Measurements from ENCODE around the gene HAP1. TPM values are rescaled to one million over a fixed set of nuclear protein-coding genes. Genes with fewer than 3 reads are reported as not detected.

Gene HAP1, protein sequence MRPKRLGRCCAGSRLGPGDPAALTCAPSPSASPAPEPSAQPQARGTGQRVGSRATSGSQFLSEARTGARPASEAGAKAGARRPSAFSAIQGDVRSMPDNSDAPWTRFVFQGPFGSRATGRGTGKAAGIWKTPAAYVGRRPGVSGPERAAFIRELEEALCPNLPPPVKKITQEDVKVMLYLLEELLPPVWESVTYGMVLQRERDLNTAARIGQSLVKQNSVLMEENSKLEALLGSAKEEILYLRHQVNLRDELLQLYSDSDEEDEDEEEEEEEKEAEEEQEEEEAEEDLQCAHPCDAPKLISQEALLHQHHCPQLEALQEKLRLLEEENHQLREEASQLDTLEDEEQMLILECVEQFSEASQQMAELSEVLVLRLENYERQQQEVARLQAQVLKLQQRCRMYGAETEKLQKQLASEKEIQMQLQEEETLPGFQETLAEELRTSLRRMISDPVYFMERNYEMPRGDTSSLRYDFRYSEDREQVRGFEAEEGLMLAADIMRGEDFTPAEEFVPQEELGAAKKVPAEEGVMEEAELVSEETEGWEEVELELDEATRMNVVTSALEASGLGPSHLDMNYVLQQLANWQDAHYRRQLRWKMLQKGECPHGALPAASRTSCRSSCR
- 2.2 and 2.5 TPM in 2 replicates for total RNA-seq (2021)
- long read RNA-seq, partial matches to known transcripts = 0 of 3 reads
- long read RNA-seq, other reads (novel, unspliced or antisense) = 3 of 3 reads

DNA sequence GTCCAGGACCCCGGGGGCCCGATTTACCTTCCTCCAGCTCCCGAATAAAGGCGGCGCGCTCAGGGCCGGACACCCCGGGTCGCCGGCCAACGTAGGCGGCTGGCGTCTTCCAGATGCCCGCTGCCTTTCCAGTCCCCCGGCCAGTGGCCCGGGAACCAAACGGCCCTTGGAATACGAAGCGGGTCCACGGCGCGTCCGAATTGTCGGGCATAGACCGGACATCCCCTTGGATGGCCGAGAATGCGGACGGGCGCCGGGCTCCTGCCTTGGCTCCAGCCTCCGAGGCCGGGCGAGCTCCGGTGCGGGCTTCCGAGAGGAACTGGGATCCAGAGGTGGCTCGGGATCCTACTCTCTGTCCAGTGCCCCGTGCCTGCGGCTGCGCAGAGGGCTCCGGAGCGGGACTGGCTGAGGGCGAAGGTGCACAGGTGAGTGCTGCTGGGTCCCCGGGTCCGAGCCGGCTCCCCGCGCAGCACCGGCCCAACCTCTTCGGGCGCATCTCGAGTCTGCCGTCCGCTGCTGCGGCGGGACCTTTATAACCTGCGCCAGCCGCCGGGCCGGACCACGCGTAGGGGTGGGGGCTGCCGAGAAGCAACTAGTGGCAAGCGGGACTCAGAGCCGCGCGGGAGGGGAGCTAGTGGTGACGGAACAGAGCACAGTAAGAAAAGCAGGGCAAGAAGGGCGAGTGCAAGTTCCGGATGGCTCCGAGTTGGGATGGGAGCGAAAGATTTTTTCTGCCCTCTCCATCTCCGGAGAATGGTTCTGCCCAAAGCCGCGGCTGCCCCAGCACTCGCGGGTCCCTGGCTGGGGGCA is at the start of gene HAP1:
Gene HAP1 (minus strand): TSS at position 505 of the 810 bp plus-strand sequence. CDS start 9 bp downstream, at position 496.
- peaks cover 12 to 46% of the 10 kb centered on the region in 2 experiments for H3K4me1 Mint-ChIP-seq
- Histone ChIP-seq H3K18ac (ENCODE audit: insufficient read length, low read depth, low read length) (peak within 1 kb of the TSS; percentile 98), H3K9ac (ENCODE audit: extremely low read depth, insufficient read length, low read length) (peak within 1 kb of the TSS; percentile 85), H4K8ac (replicated peaks; ENCODE audit: insufficient read length, low read depth, low read length) (no peak within 1 kb of the TSS), H2AK5ac (ENCODE audit: insufficient read length, low read length) (no peak within 1 kb of the TSS), H3K27ac (ENCODE audit: insufficient read length, low read depth, low read length) (no peak within 1 kb of the TSS), H2AFZ (ENCODE audit: low read length) (peak within 1 kb of the TSS; percentile 46), H3K4me2 (ENCODE audit: insufficient read depth, insufficient read length, low read length) (peak within 1 kb of the TSS; percentile 54), H2BK12ac (ENCODE audit: insufficient read length, low read depth, low read length) (peak within 1 kb of the TSS; percentile 59), H2BK5ac (ENCODE audit: insufficient read length, low read length) (no peak within 1 kb of the TSS), H4K5ac (ENCODE audit: insufficient read length, low read depth, low read length) (no peak within 1 kb of the TSS), H4K91ac (ENCODE audit: insufficient read length, low read depth, low read length) (no peak within 1 kb of the TSS), H4K20me1 (ENCODE audit: control insufficient read depth, insufficient read depth, insufficient read length) (no peaks in the 10 kb centered on the region), H2BK120ac (ENCODE audit: low read depth, low read length, poor library complexity, severe bottlenecking) (no peak within 1 kb of the TSS), H3K79me2 (ENCODE audit: insufficient read depth, low read length) (no peaks in the 10 kb centered on the region), H3K56ac (ENCODE audit: insufficient read length, low read depth, low read length) (no peak within 1 kb of the TSS), H3K9me3 (ENCODE audit: control insufficient read depth, low read depth, low read length) (no peaks in the 10 kb centered on the region), H2BK20ac (ENCODE audit: low read depth, low read length, poor library complexity, severe bottlenecking) (no peak within 1 kb of the TSS), H3K23ac (ENCODE audit: insufficient read length, low read depth, low read length) (no peak within 1 kb of the TSS), H3K79me1 (ENCODE audit: insufficient read depth, low read depth, low read length, poor library complexity, severe bottlenecking) (no peaks in the 10 kb centered on the region), H3K14ac (ENCODE audit: insufficient read depth, low read length) (peak within 1 kb of the TSS; percentile 98), H3K23me2 (ENCODE audit: insufficient read length, low read depth, low read length, poor library complexity, severe bottlenecking) (peaks cover 8% of the 10 kb centered on the region), H3T11ph (ENCODE audit: low read length) (no peak within 1 kb of the TSS), H3K4ac (ENCODE audit: low read depth, low read length) (no peak within 1 kb of the TSS), H3K27me3 (ENCODE audit: insufficient read depth, low read length) (peaks cover 27% of the 10 kb centered on the region; the same call in 1 of the 2 replicates), H2BK15ac (ENCODE audit: low read depth, low read length) (no peak within 1 kb of the TSS), H3K4me1 (ENCODE audit: insufficient read depth, low read length) (no peaks in the 10 kb centered on the region)
- peaks cover 80% of the 10 kb centered on the region for H3K27me3 Mint-ChIP-seq (ENCODE audit: low read depth)
- peak within 1 kb of the TSS; percentile 68 to 87 for H3K4me3 Mint-ChIP-seq
- TF ChIP-seq, protein P1, sequence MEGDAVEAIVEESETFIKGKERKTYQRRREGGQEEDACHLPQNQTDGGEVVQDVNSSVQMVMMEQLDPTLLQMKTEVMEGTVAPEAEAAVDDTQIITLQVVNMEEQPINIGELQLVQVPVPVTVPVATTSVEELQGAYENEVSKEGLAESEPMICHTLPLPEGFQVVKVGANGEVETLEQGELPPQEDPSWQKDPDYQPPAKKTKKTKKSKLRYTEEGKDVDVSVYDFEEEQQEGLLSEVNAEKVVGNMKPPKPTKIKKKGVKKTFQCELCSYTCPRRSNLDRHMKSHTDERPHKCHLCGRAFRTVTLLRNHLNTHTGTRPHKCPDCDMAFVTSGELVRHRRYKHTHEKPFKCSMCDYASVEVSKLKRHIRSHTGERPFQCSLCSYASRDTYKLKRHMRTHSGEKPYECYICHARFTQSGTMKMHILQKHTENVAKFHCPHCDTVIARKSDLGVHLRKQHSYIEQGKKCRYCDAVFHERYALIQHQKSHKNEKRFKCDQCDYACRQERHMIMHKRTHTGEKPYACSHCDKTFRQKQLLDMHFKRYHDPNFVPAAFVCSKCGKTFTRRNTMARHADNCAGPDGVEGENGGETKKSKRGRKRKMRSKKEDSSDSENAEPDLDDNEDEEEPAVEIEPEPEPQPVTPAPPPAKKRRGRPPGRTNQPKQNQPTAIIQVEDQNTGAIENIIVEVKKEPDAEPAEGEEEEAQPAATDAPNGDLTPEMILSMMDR (conservative IDR thresholded peaks at IDR 0.05) = no peak
- H3K36me3 Mint-ChIP-seq (ENCODE audit: insufficient read depth in 1 of 3, low read depth in 3 of 3) = no peaks in the 10 kb centered on the region; a peak in 1 of 7 replicates
- H3K9me3 Mint-ChIP-seq = no peaks in the 10 kb centered on the region
- no CpG with 5 or more reads among the region's 77 CpGs for WGBS (ENCODE audit: extremely low coverage, insufficient read length, low lambda C conversion rate)
- H3K27ac Mint-ChIP-seq = peak within 1 kb of the TSS; percentile 61 to 96 (median 94); a peak in 5 of 7 replicates
- peak; percentile 84 for DNase-seq
